ENCODE data around the gene NEO1. TPM values are rescaled to one million over a fixed set of nuclear protein-coding genes. Genes with fewer than 3 reads are reported as not detected.

The NEO1 gene
- total and polyA plus RNA-seq, 2 of the 13 experiments (the other 11 are each of a cell fraction or from before 2014, with no cell fraction given), result 8.4 to 11.0 TPM

DNA sequence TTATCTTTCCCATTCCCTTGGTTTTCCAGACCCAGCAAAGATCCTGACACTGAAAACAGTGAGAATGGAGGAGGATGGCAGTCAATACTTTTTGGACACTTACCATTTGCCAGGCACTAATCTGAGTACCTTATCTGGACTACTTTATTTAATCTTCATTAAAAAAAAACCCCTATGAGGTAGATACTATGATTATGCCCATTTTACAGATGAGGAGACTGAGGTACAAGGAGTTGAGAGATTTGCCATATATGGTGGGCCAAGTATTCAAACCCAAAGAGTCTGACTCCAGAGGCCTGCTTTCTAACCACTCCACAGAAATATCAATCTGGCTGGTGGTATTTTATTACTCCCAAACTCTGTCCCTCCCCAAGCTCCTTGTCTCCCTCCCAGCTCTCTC lies 296.9 kb downstream of the NEO1 start:
- ATAC-seq (no peak), FAIRE-seq (no peak), DNase-seq (ENCODE audit: low spot score) (no peak)
- in situ Hi-C loops (cut with HindIII; ENCODE audit: extremely low pct_ligation_motif_present, low pct_unique_long_range_greater_than_20kb) (no loop called here), intact Hi-C loops (cut with micrococcal nuclease; ENCODE audit: unreplicated experiment) (no loop called here)
- no peak overlapping the region for H3K4me3 ChIP-seq (replicated peaks in 1 of 3; ENCODE audit: insufficient read depth in 1 of 3, low read depth in 2 of 3, low read length in 3 of 3)
- ChIA-PET POLR2A (interaction anchor here (0.6 kb wide), 1 partner anchor 24 kb away, joined by 4 read pairs; no protein-coding TSS in a partner anchor), CTCF (ENCODE audit: low intra/inter-chr PET ratio, low total read pairs) (no interaction called here)
- no TSS peak for BruUV-seq (replicated peaks)
- no peak overlapping the region for H3K4me2 ChIP-seq (ENCODE audit: low read depth, low read length)
- H3K9ac ChIP-seq (ENCODE audit: insufficient read depth, low read depth, low read length), result no peak overlapping the region
- H4K20me1 ChIP-seq (ENCODE audit: insufficient read depth, low read length), result no peaks in the 10 kb centered on the region
- no peak overlapping the region for H2AFZ ChIP-seq (ENCODE audit: low read length)
- H3K27ac ChIP-seq (ENCODE audit: extremely low read length, insufficient read depth, low read length), result no peak overlapping the region
- no peaks in the 10 kb centered on the region for H3K79me2 ChIP-seq (ENCODE audit: insufficient read depth, low read length)
- H3K4me1 ChIP-seq (ENCODE audit: insufficient read depth, low read length), result no peaks in the 10 kb centered on the region
- H3K36me3 ChIP-seq (replicated peaks in 1 of 2; ENCODE audit: control insufficient read depth in 1 of 2, insufficient read depth in 2 of 2, low read length in 2 of 2), result no peaks in the 10 kb centered on the region
- H3K9me3 ChIP-seq (ENCODE audit: low read length), result no peaks in the 10 kb centered on the region
- H3K27me3 ChIP-seq (ENCODE audit: control insufficient read depth in 1 of 2, insufficient read depth in 2 of 2, low read length in 2 of 2), result peaks cover 0 to 2% of the 10 kb centered on the region in 2 experiments; a peak in 1 of 5 replicates
- TF ChIP-seq ZBTB42 (CRISPR knock-in tag; IDR thresholded peaks at IDR 0.05) (no peak), ZNF780A (CRISPR knock-in tag; IDR thresholded peaks at IDR 0.05) (no peak), SAFB2 (CRISPR knock-in tag; IDR thresholded peaks at IDR 0.05; ENCODE audit: borderline replicate concordance, low read depth) (no peak), KDM4B (CRISPR knock-in tag; IDR thresholded peaks at IDR 0.05) (no peak), ZNF274 (CRISPR knock-in tag; IDR thresholded peaks at IDR 0.05) (no peak), ZNF598 (CRISPR knock-in tag; IDR thresholded peaks at IDR 0.05; ENCODE audit: borderline replicate concordance) (no peak), JUNB (CRISPR knock-in tag; IDR thresholded peaks at IDR 0.05; ENCODE audit: borderline replicate concordance) (no peak), YY1 (IDR thresholded peaks at IDR 0.05; ENCODE audit: insufficient read depth, insufficient replicate concordance, low read depth, low read length) (no peak), ZNF749 (CRISPR knock-in tag; IDR thresholded peaks at IDR 0.05; ENCODE audit: borderline replicate concordance) (no peak), PHF8 (CRISPR knock-in tag; IDR thresholded peaks at IDR 0.05) (no peak), MED8 (CRISPR knock-in tag; IDR thresholded peaks at IDR 0.05; ENCODE audit: insufficient replicate concordance) (no peak), ZNF484 (CRISPR knock-in tag; IDR thresholded peaks at IDR 0.05; ENCODE audit: borderline replicate concordance, low read depth) (no peak)
- TF ChIP-seq, protein P1, sequence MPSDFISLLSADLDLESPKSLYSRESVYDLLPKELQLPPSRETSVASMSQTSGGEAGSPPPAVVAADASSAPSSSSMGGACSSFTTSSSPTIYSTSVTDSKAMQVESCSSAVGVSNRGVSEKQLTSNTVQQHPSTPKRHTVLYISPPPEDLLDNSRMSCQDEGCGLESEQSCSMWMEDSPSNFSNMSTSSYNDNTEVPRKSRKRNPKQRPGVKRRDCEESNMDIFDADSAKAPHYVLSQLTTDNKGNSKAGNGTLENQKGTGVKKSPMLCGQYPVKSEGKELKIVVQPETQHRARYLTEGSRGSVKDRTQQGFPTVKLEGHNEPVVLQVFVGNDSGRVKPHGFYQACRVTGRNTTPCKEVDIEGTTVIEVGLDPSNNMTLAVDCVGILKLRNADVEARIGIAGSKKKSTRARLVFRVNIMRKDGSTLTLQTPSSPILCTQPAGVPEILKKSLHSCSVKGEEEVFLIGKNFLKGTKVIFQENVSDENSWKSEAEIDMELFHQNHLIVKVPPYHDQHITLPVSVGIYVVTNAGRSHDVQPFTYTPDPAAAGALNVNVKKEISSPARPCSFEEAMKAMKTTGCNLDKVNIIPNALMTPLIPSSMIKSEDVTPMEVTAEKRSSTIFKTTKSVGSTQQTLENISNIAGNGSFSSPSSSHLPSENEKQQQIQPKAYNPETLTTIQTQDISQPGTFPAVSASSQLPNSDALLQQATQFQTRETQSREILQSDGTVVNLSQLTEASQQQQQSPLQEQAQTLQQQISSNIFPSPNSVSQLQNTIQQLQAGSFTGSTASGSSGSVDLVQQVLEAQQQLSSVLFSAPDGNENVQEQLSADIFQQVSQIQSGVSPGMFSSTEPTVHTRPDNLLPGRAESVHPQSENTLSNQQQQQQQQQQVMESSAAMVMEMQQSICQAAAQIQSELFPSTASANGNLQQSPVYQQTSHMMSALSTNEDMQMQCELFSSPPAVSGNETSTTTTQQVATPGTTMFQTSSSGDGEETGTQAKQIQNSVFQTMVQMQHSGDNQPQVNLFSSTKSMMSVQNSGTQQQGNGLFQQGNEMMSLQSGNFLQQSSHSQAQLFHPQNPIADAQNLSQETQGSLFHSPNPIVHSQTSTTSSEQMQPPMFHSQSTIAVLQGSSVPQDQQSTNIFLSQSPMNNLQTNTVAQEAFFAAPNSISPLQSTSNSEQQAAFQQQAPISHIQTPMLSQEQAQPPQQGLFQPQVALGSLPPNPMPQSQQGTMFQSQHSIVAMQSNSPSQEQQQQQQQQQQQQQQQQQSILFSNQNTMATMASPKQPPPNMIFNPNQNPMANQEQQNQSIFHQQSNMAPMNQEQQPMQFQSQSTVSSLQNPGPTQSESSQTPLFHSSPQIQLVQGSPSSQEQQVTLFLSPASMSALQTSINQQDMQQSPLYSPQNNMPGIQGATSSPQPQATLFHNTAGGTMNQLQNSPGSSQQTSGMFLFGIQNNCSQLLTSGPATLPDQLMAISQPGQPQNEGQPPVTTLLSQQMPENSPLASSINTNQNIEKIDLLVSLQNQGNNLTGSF (CRISPR knock-in tag; IDR thresholded peaks at IDR 0.05), result no peak
